GM19324 (cell line): ENCODE measurements around the gene FGFR3.

Experiments
- ATAC-seq: cut with Tn5 transposase; IDR thresholded peaks from one replicate; pipeline ENCODE4 v1.9.1; 2021; ENCODE audit warnings: mild to moderate bottlenecking, moderate library complexity; ENCODE audit not compliant: unreplicated experiment, low FRiP score

The FGFR3 gene

DNA sequence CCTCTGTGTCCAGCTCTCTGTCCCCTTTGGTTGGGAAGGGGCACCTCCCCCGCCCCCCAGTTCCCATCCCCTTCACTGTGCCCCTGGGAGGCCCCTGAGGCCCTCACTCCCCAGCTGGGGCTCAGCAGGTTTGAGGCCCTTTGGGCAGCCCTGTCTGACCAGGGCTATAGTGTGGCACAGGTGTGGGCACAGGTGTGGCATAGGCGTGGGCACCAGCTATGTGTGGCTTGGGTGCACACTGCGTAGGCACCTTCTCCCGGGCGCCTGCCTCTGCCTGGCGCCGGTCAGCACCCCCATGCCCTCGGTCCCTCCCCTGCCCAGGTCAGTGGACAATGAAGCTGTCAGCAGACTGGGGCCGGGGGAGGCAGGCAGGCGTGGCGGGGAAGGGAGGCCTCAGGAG, 7.5 kb upstream of the FGFR3 start:
- no peak for ATAC-seq

DNA sequence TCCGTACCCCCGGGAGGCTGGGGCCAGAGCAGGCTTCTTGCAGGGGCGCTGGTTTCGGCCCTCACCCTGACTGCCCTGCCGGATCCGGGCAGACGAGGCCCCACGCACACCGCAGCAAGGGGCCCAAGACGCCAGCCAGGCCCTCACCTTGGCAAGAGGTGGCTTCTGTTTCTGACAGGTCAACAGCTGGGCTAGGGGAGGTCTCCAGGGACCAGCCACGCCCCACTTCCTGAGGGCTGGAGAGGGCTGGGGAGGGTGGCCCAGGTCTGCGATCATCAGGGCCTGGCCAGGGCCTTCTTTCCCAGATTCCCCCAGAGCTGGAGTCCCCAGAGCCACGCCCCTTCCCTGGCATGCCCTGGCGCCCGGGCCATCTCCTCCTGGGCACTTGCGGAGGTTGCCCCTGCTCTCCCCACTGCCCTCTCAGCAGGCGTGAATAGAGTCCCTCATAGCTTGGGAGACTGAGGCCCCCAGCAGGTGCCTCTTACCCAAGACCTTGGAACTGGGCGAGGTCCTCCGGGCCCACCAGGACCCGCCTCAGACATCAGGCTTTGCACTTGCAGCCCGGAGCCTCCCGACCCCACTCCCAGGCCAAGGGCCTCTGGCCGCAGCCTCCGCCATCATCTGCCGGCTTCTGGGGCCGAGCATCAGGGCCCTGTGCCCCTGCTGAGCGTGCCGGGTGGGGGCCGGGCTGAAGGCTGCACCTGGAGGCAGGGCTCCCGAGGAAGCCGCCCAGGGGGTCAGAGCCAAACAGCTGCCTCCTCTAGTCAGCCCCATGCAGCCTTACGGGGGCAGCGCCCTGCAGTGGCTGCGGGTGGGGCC, 6.3 kb upstream of the FGFR3 start:
- ATAC-seq = no peak

DNA sequence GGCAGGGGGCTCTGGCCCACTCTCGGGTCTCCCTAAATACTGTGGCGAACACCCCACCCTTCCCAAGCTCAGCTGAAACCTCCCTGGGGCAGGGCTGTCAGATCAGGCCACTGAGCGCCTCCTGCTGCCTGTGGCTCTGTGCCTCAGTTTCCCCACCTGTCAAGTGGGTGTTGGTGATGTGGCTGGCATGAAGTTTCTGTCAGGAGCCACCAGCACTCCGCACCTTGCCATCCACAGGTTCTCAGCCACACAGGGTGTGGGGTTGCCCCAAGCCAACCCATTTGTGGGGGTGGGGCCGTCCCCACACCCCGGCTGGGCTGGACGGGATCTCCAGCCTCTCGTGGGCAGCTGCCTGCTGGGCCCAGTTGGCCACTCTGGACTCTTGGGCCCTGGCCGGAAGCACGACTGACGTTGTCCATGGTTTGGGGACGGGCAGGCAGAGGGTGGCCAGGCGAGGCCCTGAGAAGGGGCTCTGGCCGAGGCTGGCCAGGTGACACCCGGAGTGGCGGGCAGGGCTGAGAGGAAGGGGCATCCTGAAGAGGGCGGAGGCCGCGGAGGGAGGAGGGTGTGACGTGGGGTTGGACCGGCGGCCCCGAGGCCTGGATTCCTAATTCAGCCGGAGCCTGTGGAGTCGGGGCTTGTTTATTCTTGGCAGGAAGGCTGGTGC, 5.5 kb upstream of the FGFR3 start:
- no peak for ATAC-seq

DNA sequence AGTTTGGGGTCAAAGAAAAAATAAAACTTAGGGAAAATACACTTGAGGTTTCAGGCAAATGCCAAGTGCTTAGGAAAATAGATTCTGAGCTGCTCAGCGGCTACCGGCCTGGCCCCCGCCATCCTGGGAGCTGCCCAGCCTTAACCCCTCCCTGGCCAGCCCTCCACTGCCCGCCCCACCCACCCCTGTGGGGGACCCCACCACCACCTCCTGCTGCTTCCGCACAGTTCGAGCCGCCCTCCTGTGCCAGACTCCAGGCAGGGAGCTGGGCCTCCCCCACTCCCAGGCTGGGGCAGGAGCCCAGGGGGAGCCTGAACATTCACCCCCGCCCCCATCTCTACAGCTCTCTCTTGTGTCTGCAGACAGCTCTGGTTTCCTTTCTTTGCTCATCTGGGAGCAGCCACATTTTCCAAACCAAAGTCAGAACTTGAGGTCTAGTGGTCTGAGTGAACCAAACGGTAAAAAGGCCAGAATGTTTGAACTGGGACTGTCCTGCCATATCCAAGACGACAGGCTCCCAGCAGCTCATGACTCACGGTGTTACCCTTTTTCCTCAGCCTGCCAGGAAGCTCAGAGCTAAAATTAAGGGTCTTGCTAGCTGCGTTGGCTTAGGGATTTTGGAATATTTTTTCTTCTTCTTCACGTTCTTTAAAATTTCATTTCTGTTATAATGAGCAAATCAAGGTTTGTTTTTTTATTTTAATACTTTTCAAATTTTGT, 4.7 kb upstream of the FGFR3 start:
- no peak for ATAC-seq

DNA sequence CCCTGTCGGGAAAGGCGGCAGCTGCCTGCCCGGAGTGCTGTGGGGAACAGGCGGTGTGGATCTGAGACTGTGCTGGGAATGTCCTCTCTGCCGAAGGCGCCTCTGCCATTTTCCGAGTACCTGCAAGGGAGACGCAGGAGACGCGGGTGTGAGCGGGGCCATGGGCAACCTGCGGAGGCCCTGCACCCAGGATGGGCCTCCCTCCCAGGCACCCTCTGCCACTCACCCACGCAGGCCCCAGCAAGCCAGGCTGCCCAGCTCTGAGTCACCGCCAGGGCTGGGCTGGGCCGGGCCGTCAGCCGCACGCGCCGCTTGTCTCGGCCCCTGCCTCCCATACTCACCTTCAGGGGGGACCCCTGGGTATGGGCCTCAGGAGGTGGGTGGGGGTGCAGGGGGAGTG, 3.5 kb upstream of the FGFR3 start:
- no peak for ATAC-seq

DNA sequence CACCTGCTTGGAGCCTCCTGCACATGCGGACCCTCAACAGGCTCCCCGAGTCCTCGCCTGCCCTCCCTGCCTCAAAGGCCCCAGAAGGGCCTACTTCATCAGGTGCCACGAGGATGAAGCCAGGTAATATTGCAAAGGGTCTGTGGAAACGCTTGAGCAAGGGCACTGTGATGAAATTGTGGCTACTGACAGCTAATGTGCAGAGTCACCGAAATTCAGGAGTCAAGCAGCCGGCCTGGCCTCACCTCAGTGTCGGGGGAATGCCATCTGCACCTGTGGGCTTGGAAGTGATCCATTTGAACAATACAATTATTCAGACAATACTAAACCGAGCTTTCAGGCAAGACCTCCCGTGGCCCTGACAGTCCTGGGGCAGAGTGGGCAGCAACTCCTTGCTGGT, 3.1 kb upstream of the FGFR3 start:
- ATAC-seq = no peak

DNA sequence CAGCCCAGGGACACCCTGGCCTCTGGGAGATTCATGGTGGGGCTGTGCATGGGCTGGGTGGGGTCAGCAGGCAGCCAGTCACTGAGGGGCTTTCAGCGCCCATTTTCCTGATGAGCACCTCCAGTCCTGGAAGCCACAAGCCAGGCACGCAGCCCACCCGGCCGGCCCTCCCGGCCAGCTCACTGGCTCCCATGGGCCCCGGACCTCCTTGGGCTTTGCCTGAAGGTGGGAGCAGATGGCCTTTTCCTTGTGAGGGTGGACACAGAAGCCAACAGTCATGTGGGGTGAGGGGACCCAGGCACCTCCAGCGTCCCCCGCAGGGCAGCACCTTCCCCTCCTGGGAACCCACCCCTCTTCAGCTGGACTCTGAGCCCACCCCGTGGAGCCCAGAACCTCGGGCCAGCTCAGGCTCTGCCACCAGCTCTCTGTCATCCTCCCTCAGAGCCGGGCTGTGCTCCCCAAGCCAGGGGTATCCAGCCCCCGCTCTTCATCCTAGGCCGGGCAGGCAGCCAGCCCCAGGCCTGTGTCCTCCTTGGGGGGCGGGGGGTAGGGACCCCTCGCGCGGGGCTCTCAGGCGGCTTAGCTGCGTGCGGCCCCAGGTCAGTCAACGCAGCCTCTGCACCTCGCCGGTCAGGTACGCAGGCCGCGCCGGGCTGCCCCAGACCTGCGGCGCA, 798 bp upstream of the FGFR3 start:
- no peak for ATAC-seq

DNA sequence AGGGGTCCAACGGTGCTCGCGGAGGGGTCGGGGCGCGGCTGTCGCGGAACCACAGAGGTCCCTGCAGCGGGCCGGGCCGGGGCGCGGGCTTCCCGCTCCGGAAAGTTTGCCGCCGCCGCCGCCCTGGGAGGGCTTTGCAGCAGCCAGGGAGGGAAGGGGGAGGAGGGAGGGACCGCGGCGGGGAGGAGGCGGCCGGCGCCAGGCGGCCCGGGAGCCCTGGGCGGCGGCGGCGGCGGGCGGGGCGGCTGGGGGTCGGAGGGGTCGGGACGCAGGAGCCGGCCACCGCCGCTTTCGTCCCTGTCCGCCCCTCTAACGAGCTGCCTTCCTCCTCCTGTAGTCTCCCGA, 375 bp downstream of the FGFR3 start:
- no peak for ATAC-seq

DNA sequence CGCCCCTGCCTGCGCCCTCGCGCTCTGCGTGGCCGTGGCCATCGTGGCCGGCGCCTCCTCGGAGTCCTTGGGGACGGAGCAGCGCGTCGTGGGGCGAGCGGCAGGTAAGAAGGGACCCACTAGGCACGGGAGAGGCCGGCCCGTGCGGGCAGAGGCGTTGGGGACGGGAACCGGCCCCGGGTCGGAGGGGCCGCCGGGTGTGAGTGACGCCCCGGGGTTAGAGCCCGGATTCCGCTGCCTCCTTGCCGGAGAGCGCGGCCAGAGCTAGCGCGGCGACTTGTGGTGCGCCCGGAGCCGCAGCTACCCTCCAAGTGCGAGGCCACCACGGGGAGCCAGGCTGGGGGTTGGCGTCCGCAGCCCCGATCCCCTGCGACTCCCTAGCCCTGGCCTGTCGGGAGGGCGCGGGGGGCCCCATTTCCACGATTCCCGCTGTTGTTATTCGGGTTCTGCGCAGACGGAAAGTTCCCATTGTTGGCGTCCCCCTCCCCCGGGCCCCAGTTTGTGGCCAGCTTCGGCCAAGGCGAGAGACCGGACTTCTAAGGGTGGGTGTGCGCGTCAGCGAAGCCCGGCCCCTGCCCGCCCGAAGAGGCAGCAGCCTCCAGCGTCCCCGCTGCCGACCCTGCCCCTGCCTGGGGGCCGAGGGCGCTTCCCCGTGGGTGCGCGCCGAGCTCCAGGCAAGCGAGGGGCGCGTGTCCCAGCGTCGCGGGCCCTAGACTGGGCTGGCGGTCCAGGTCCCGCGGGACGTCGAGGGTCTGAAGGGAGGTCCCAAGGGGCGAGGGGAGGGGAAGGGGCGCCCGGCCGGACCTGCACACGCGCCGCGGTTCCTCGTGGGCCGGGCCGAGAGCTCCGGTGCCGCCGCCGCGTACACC, 1.1 kb downstream of the FGFR3 start:
- no peak for ATAC-seq

DNA sequence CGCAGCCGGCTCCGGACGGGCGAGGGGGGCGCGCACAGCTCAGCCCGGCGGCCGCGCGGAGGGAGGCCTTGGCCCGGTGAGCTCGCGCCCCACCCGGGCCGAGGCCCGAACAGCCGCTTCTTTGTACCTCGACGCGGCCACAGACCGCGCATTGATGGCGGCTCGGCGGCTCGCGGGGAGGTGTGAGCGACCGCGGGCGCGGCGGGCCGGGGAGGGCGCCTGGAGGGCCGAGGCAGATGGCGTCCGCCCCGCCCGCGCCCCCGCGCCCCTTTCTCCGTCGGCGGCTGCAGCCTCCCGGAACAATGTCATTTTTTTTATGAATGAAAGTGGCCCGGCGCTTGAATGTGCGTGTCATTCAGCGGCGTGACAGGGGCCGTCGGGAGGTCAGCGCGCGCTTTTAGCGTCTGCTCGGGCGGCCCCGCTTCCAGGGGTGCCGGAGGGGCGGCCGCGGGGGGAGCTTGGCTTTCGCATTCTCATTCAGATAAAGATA, 1.8 kb downstream of the FGFR3 start:
- ATAC-seq = no peak

DNA sequence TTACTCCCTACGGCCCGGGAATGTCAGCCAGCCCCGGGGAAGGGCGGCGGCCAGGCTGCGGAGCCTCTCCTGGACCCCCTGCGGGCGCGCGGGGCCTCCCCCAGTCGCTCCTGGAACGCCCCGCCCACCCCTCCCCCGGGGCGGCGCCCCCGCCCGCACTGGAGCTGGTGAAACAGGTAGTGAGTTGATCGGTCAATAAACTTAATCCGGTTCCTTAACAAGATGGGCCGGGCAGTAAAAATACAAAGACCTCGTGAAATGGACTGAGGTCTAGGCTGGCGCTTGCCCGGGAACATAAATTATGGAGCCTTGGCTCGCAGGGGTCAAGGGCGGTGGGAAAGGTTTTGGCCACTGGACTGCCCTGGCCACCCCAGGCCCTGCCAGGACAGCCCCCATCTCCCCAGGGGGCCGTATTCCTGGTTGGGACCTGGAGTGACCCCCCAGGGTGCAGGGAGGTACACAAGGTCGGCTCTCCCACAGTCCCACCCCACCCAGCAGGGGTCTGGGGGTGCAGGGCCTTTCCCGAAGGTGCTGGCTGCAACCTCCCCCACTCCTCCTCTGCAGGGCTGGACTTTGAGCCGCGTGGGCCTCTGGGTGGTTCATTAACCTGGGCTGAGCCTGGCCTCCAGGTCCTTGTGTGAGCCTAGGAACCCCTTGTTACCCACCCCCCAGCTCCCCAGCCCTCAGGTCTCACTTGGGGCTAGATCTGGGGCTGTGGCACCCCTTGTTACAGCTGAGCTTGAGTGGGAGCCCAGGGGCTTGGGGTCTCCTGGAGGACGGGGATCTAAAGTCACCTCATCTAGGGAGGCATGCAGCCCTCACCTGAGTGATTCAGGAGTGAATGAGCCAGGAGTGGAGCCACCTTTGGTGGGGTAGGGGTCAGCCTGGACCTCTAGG, 2.5 kb downstream of the FGFR3 start:
- ATAC-seq = no peak

DNA sequence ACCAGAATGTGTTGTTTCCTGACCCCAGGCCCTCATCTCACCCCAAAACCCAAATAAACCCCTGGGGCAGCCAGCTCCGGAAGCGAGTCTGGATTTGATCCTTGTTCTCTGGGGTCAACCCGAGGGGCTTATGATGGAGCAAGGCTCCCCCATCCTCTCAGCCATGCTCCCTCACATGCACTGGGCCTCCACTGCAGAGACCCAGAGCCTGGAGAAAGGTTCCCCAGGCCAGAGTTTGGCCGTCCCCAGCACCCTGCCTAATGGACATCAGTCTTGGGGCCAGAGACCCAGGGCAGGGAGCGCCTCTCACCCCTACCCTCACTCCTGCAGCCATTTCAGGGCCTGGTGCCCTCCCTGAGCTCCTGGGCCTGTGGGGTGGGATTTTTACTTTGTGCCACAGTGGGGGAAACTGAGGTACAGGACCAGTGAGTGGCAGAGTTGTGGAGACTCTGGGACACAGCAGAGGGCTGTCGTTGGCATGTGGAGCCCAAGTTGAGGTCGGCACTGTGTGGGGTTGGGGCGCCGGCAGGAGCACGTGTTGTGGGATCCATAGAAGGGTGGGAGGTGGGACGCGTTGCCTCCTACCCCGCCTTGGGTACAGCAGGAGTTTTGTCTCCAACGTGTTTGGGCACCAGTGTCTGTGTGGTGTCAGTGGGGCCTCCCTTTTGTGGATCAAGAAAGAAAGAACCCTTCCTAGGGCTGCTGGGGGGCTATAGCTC, 3.6 kb downstream of the FGFR3 start:
- no peak for ATAC-seq

DNA sequence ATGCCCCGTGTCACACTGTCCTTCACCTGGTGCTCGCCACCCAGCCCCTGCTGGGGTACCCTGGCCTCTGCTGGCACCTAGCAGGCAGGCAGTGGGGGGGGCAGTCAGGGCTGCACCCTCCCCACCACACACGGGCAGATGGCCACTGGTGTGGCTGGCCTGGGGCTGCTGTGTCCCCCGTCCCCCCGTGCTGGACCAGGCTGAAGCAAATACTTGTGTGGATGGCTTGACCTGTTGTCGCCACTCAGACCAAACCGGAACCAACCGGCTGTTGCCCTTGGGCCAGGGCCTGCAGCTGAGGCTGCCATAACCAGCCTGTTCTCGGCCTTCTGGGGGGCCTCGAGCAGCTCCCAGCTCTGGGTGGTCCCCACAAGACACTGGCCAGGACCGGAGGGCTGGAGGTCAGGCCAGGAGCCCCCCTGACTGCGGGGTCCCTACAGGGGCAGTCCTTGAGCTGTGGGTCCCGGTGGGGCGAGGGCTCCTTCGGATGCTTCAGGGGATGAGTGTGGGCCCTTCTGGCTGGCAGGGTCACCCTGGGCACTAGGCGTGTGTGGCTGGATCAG, 4.3 kb downstream of the FGFR3 start:
- ATAC-seq = no peak

DNA sequence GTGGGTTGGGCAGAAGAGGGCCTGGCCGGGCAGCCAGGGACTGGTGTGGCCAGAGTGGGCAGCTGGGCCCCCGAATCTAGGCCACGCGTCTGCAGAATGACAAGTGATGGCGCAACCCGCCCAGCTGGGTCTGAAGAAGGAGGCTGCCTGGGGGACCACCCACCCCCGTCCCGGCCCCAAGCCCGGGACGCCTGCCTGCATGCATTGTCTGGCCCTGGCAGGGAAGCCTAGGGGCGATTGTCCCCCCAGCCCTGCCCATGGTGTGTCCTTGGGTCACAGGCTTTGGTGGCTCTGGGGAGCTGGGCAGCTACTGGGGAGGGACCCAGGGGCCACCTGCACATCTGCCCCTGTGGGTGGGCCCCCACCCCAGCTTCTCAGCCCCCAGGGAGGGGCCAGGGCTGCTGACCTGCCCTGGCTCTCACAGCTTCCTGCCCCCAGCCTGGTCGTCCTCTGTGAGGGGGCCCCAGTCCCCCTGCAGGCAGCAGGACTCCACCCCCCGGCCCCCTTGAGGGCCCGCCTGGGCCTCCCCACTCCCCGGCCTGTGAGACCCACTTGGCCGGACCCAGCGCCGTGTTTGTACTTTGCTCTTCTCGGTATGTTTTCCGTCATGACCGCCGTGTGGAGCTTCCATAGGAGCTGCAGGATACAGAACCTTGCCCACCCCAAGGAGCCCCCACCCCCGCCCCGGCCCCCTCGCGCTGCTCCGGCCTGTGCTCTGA, 4.9 kb downstream of the FGFR3 start:
- no peak for ATAC-seq

DNA sequence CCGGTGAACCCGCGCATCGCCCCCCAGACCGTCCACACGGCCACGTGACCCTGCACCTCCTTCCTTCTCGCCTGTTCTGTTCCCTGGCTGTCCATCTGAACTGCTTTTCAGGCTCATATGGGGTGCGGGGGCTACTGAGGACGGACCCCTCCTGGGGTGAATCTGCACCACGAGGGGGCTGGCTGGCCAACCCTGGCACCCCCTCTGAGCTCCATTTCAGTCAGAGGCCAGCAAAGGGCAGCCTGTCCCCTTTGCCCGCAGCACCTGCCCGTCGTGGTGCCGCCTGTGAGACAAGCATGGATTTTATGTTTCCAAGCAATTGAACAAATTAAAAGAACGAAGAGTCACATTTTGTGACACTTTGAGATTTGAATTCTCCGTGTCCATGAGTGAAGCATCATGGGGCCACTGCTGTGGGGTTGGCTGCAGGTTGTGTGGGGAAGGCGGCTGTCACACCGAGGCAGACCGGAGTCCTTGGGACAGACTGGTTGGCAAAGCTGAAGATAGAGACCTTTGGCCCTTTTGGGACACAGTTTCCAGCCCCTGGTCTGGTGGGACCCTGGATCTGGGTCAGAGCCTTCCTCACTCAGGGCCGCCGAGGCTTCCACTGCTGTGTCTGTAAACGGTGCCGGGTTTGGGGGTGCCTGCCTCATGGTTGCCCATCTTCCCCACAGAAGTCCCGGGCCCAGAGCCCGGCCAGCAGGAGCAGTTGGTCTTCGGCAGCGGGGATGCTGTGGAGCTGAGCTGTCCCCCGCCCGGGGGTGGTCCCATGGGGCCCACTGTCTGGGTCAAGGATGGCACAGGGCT, 5.7 kb downstream of the FGFR3 start:
- ATAC-seq = no peak
